GM19043 (cell line): ENCODE measurements around the gene FAM78B.

Experiments
- ATAC-seq: cut with Tn5 transposase; IDR thresholded peaks from one replicate; pipeline ENCODE4 v1.9.1; 2021; ENCODE audit warnings: low read depth; ENCODE audit not compliant: unreplicated experiment

The FAM78B gene

GRCh38 chr1:166080277-166080966 is 86.4 kb downstream of the FAM78B start:
- ATAC-seq: no peak

- no peak for ATAC-seq
These were observed 87.5 kb downstream of the FAM78B start for GRCh38 chr1:166079276-166079675.

GRCh38 chr1:166073489-166073888 is 93.3 kb downstream of the FAM78B start:
- ATAC-seq: no peak

GRCh38 chr1:166069390-166069789 is 97.4 kb downstream of the FAM78B start:
- ATAC-seq: no peak

GRCh38 chr1:166066107-166066506 is 100.7 kb downstream of the FAM78B start:
- ATAC-seq: no peak

- no peak for ATAC-seq
These were observed 101.8 kb downstream of the FAM78B start for GRCh38 chr1:166064951-166065350.

GRCh38 chr1:166064313-166064926 is 102.4 kb downstream of the FAM78B start:
- no peak for ATAC-seq

GRCh38 chr1:166063701-166064100 is 103.1 kb downstream of the FAM78B start:
- ATAC-seq: no peak

- no peak for ATAC-seq
These were observed 104.3 kb downstream of the FAM78B start for GRCh38 chr1:166062421-166063070.

- ATAC-seq: no peak
These were observed 109.2 kb downstream of the FAM78B start for GRCh38 chr1:166057650-166058049.

GRCh38 chr1:166053395-166053794 is 113.4 kb downstream of the FAM78B start:
- no peak for ATAC-seq

GRCh38 chr1:166040202-166040997 is 126.4 kb downstream of the FAM78B start:
- no peak for ATAC-seq

GRCh38 chr1:166039436-166040201 is 127.2 kb downstream of the FAM78B start:
- no peak for ATAC-seq

- ATAC-seq: no peak
These were observed 130.7 kb downstream of the FAM78B start for GRCh38 chr1:166036092-166036491.

- ATAC-seq: no peak
These were observed 134.0 kb downstream of the FAM78B start for GRCh38 chr1:166032572-166033371.

- no peak for ATAC-seq
These were observed 134.7 kb downstream of the FAM78B start for GRCh38 chr1:166031932-166032571.

- ATAC-seq: no peak
These were observed 137.4 kb downstream of the FAM78B start for GRCh38 chr1:166029196-166029945.

GRCh38 chr1:166026555-166026954 is 140.2 kb downstream of the FAM78B start:
- no peak for ATAC-seq
